Heart left ventricle (tissue), 13 donors: ENCODE measurements around the gene LY6G5B.

Experiments
- POLR2A ChIP-seq, 2 donors: fragments of 450-650 bp; IDR thresholded peaks; one replicate each; pipeline ENCODE4 v1.6.1; 2017; ENCODE audit warnings: antibody characterized with exemption in 2 of 2, mild to moderate bottlenecking in 2 of 2, moderate library complexity in 2 of 2
- TF ChIP-seq, protein P1 (sequence below), 12 donors: fragments of 200-600 bp; sonication (generic) in 4 of 12; IDR thresholded peaks; one replicate each; pipeline versions ENCODE4 v1.5.0 to v1.8.0; 2018 to 2022; ENCODE audit warnings: antibody characterized with exemption in 12 of 12, mild to moderate bottlenecking in 5 of 12
- donor health status: ischemic (EF 13 %, LVEDD 7.1; RV severe dilation, severe dysfunction).
- donor health status: DM: no; HTN: yes; CAD: no.
- donor health status: DM: no; HTN: no; CAD: no.
- donor health status: ischemic (EF 25% LVEDD 6.9; RV normal size, moderate dysfunction).
- donor health status: ischemic (EF 25% LVEDD 5.7; RV mildly dilated, moderate dysfunction).
- donor health status: ischemic (EF 35%, LVEDD 5.7; RV mildly dilated, moderate dysfunction).
- donor health status: nonischemic (EF 11% LVEDD 7.7; RV severe dilation, severe dysfunction).
- donor health status: DM: yes; HTN: yes; CAD: no.
- donor health status: PGD.
- donor health status: ischemic (EF 29% LVEDD 5.4; RV normal size, mild dysfunction).
- donor health status: nonischemic (EF 23%, LVEDD 6.1; RV moderate dilation, normal function).

DNA sequence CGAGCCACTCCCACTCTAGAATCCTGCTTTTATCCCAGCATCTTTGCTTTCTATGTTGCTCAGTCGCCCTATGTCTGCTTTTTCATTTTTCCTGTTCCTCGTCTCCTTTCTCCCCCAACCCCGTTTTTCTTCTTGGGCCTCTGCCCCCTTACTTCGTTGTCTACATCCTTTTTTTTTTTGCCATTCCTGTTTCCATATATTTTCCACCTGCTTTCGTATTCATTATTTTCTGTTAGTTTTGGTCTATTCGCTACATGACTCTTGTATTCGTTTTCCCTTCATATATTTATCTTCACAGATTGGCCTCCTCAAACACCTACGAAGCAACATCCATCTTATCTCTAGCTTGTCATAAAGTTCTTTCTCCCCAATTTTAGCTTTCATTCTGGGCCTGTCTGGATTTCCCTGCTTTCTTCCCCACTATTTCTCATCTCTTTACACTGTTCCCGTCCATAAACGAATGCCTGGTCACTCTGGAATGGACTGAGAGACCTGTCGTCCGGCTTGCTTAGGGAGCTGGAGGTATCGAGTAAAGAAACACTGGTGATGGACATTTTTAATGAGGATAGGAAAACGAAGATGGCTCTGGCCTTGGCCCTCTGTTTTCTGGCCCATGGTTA lies 48.3 kb upstream of the LY6G5B start:
- TF ChIP-seq, protein P1, sequence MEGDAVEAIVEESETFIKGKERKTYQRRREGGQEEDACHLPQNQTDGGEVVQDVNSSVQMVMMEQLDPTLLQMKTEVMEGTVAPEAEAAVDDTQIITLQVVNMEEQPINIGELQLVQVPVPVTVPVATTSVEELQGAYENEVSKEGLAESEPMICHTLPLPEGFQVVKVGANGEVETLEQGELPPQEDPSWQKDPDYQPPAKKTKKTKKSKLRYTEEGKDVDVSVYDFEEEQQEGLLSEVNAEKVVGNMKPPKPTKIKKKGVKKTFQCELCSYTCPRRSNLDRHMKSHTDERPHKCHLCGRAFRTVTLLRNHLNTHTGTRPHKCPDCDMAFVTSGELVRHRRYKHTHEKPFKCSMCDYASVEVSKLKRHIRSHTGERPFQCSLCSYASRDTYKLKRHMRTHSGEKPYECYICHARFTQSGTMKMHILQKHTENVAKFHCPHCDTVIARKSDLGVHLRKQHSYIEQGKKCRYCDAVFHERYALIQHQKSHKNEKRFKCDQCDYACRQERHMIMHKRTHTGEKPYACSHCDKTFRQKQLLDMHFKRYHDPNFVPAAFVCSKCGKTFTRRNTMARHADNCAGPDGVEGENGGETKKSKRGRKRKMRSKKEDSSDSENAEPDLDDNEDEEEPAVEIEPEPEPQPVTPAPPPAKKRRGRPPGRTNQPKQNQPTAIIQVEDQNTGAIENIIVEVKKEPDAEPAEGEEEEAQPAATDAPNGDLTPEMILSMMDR (IDR thresholded peaks at IDR 0.05), result no peak
- TF ChIP-seq POLR2A (IDR thresholded peaks at IDR 0.05), result no peak
